OCI-LY3 (cell line): Measurements from ENCODE around the gene PRDM12.

Source experiments
- EZH2phosphoT487 ChIP-seq: fragments of 200-600 bp; shearing (Covaris generic); IDR thresholded peaks from 2 replicates; pipeline ENCODE4 v1.6.1; 2018; ENCODE audit warnings: antibody characterized with exemption, mixed run types, low read depth
- TF ChIP-seq, protein P1 (sequence below): fragments of 200-600, 300-600 bp; sonication (generic); IDR thresholded peaks from 2 replicates; pipeline ENCODE4 v1.5.1; 2014; ENCODE audit warnings: antibody characterized with exemption, low read length, low read depth

GRCh38 chr9:130616451-130616850 lies 47.9 kb upstream of the PRDM12 start:
- TF ChIP-seq, protein P1, sequence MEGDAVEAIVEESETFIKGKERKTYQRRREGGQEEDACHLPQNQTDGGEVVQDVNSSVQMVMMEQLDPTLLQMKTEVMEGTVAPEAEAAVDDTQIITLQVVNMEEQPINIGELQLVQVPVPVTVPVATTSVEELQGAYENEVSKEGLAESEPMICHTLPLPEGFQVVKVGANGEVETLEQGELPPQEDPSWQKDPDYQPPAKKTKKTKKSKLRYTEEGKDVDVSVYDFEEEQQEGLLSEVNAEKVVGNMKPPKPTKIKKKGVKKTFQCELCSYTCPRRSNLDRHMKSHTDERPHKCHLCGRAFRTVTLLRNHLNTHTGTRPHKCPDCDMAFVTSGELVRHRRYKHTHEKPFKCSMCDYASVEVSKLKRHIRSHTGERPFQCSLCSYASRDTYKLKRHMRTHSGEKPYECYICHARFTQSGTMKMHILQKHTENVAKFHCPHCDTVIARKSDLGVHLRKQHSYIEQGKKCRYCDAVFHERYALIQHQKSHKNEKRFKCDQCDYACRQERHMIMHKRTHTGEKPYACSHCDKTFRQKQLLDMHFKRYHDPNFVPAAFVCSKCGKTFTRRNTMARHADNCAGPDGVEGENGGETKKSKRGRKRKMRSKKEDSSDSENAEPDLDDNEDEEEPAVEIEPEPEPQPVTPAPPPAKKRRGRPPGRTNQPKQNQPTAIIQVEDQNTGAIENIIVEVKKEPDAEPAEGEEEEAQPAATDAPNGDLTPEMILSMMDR: no peak
- no peak for TF ChIP-seq EZH2phosphoT487
